GM21786 (cell line): ENCODE data around the gene ADAT2.

ENCODE experiments used
- ATAC-seq: cut with Tn5 transposase; IDR thresholded peaks from one replicate; pipeline ENCODE4 v1.9.1; 2021; ENCODE audit not compliant: unreplicated experiment

Gene ADAT2

DNA sequence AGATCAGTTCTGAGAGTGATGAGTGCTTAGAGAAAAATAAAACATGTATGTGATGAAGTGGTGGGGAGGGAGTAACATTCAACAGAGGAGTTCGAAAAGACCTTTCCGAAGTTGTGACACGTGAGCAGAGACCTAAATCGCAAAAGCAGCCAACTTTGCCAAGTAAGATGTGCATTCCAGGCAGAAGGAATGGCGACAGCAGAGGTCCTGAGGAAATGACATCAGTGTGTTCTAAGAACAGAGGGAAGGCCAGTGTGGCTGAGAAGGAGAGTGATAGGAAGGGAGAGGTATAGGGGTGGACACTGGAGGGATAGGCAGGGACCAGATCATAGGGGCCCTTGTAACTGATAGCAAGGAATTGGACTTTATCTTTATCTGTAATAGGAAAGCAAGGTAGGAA lies 51.3 kb downstream of the ADAT2 start:
- no peak for ATAC-seq

DNA sequence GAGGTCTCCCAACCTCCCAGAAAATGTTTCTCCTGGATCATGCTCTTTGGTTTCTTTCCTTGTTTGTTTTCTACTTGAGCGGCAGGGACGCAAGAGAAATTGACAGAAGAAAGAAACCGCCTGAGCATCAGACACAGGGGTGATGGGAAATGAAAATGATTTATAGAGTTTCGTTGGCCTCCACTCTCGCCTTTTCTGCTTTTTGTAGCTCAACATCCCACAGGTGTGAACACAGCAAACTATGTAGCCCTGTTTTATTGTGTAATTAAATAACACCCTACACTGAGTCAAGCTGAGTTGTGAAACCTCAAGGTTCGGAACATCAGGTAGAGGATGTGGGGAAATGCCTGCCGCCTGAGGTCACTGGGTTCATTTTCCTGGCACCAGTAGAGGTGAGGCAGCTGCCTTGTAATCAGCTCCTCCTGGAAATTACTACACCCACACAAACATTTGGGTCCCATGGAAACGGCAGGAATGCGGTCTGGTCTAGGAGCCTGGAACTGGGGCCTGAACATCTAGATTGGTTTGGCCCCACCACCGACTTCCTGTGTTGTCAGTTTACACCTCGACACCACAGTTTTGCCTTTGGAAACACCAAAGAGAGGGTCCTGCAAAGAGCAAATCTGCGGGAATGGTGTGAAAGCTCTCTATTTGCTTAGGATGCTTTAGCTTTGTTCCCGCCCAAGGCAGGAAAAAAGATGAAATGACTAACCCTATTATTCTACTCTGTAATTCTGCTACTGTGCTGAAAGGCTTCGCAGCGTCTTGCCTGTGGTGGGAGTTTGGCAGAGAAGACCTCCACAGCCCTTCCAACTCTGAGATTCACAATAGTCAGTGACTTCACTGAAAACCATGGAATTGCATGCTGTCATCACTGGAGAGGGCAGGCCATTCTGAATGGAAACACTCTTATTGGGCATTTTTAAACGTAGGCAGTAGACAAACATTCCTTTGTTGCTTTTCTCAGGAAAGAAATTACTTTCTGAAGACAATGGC lies 53.0 kb downstream of the ADAT2 start:
- ATAC-seq: no peak

DNA sequence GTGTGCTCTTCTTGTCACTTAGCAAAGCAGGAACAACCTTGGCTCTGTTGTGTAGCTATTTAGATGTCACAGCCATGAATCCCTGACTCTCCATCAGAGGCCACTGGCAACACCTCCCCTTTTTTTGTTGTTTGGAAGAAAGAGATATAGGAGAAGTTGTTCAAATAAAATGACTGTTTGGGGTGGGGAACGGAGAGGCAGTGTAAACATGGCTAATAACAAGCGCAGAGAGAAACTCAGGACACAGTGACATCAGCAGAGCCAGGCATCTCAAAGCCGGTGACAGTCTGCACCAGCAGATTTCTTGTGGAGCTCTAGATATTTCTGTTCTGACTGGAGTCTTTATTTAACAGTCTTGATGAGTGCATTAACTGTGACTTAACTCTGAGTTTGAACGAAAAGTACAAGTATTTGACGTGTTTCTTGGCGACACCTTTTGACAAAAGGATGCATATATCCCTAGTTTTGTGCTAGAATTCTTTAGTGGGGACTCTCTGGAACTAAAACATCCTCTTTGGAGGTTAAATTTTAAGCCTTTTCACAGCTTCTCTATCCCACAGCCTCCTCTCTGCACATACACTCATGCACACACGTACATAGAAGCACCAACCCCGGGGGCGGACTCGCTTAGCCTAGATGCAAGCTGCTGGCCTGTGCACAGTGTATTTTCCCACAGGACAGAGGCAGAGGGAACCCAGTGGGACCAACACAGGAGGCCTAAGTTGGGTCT lies 53.8 kb downstream of the ADAT2 start:
- ATAC-seq: no peak

DNA sequence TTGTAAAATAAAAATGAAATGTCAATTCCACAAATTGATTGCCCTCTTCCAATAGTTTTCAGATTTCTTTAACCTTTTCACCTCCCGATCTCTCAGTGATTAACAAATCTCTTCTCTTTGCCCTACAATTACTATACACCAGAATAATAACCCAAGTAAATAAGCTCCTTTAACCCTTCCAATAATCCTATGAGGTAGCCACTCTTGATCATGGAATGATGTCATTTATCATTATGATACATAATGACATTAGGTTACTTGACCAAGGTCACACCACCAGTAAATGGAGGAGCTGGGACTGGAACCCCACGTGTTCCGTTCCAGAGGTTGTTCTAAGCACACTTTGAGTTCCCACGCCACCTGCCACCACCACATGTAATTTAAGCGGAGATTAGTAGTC lies 54.8 kb downstream of the ADAT2 start:
- no peak for ATAC-seq

DNA sequence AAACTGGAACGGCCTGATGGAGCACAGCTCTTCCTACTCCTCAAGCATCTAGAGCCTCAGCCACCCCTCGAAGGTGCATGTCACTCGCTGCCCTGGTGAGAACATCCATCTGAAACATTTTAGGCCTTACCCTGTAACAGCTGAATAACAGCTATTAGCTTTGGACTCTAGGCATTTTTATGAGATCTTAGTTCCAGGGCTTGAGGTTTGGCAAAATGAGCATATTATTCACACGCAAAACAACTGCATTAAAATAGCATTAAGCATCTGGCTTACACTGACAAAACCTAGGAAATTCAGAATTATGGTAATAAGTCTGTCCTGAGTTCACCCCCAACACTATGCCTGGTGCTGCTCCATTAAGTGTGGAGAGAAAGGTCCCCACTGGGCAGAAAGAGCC lies 56.1 kb downstream of the ADAT2 start:
- ATAC-seq: no peak

- ATAC-seq: no peak
Measured at GRCh38 chr6:143390278-143390677, 60.2 kb downstream of the ADAT2 start.

DNA sequence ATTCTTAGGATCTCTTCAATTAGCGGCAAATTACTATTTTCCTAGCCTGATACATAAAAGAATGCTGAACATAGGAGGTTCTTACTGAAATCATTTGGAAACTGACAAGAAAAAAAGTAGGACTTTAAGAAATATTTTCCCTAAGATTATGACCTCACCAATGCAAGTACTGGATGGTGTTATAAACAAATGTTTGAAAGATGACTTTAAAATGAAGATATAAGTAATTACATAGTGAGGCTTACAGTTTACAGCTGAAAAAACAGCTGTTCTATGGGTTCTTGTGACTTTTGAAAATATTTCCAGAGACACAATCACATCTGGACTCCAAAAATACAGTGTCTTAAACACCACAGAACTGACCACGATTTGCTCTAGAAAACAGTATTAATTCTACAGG lies 64.9 kb downstream of the ADAT2 start:
- no peak for ATAC-seq

DNA sequence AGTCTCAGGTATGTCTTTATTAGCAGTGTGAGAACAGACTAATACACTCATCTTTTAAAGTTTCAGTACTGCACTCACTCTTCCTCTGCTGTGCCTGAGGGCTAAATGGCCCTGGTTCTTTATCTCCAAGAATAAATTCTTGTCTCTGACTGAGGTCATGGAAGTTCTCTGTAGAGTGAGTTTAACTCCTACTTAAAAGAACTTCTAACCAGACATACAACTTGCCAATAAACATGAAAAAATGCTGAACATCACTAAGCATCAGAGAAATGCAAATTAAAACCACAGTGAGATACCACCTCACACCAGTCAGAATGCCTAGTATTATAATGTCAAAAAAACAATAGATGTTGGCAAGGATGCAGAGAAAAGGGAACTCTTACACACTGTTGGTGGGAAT lies 73.6 kb downstream of the ADAT2 start:
- no peak for ATAC-seq

DNA sequence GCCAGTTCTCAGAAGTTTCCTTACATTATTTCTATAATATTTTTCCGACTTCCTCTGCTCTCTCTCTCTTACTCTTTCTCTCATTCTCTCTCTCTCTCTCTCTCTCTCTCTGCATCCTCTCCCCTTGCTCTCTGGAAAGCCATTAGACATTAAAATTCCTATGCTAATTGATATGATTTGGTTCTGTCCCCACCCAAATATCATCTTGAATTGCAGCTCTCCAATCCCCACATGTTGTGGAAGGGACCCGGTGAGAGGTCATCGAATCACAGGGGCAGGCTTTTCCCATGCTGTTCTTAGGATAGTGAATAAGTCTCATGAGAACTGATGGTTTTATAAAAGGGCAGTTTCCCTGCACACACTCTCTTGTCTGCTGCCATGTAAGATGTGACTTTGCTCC lies 74.1 kb downstream of the ADAT2 start:
- ATAC-seq: no peak

- no peak for ATAC-seq
Measured at GRCh38 chr6:143375022-143375585, 75.4 kb downstream of the ADAT2 start.

DNA sequence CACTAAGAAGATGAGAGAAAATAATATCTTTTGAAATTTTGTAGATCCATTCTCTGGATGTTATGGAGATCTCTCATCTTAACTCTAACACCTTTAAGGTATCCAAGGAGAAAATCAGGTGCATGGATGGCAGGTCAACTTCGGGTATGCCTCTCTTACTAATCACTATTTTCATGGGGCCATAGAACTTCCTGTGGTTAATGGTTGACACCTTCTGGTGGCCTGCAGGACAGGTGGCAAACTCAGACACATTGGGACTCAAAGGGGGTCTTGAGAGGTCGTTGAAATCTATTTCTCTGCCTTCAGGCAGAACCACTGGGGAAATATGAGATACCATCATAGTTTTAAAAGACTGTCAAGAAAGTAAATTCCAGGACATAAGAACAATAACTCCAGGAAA lies 76.5 kb downstream of the ADAT2 start:
- ATAC-seq: no peak
